ENCODE measurements around the gene C12orf75. TPM values are rescaled to one million over a fixed set of nuclear protein-coding genes. Genes with fewer than 3 reads are reported as not detected.

Gene C12orf75
- total RNA-seq, 1 experiment from 2014 or later: 173 TPM

GRCh38 chr12:105289114-105289904 lies 41.2 kb upstream of the C12orf75 start:
- Histone ChIP-seq H3K4me3 (ENCODE audit: low read depth, low read length) (no peak overlapping the region), H3K9me3 (no peaks in the 10 kb centered on the region), H3K36me3 (ENCODE audit: control insufficient read depth, insufficient read depth, low read length) (no peaks in the 10 kb centered on the region), H3K4me1 (peaks cover 12% of the 10 kb centered on the region), H3K27me3 (replicated peaks; ENCODE audit: control insufficient read depth, insufficient read depth, low read length) (no peaks in the 10 kb centered on the region)
- no peaks in the 10 kb centered on the region for H3K36me3 Mint-ChIP-seq (ENCODE audit: insufficient read depth, unreplicated experiment)
- ChIA-PET POLR2A (no interaction called here), CTCF (no interaction called here)
- H3K4me1 Mint-ChIP-seq (ENCODE audit: low read depth, unreplicated experiment): peaks cover 7% of the 10 kb centered on the region
- no peak for TF ChIP-seq CTCF (IDR thresholded peaks at IDR 0.05; ENCODE audit: insufficient read depth in 1 of 2, low read depth in 1 of 2, low read length in 1 of 2, severe bottlenecking in 1 of 2, unreplicated experiment in 1 of 2)
- intact Hi-C loops (cut with micrococcal nuclease; ENCODE audit: unreplicated experiment): no loop called here
- BruUV-seq (replicated peaks): no TSS peak
- no peak overlapping the region for H3K27ac Mint-ChIP-seq (ENCODE audit: unreplicated experiment)
- H3K9me3 Mint-ChIP-seq (ENCODE audit: unreplicated experiment): no peaks in the 10 kb centered on the region
- no peak overlapping the region for H3K4me3 Mint-ChIP-seq (ENCODE audit: unreplicated experiment)
- no peak for DNase-seq
- no peaks in the 10 kb centered on the region for H3K27me3 Mint-ChIP-seq (ENCODE audit: insufficient read depth, unreplicated experiment)

- H3K4me1 Mint-ChIP-seq (ENCODE audit: low read depth, unreplicated experiment): peaks cover 7% of the 10 kb centered on the region
- no peaks in the 10 kb centered on the region for H3K36me3 Mint-ChIP-seq (ENCODE audit: insufficient read depth, unreplicated experiment)
- no peak overlapping the region for H3K27ac Mint-ChIP-seq (ENCODE audit: unreplicated experiment)
- BruUV-seq (replicated peaks): no TSS peak
- TF ChIP-seq CTCF (IDR thresholded peaks at IDR 0.05; ENCODE audit: insufficient read depth in 1 of 2, low read depth in 1 of 2, low read length in 1 of 2, severe bottlenecking in 1 of 2, unreplicated experiment in 1 of 2): no peak
- Histone ChIP-seq H3K27me3 (replicated peaks; ENCODE audit: control insufficient read depth, insufficient read depth, low read length) (no peaks in the 10 kb centered on the region), H3K4me1 (peaks cover 19% of the 10 kb centered on the region), H3K36me3 (ENCODE audit: control insufficient read depth, insufficient read depth, low read length) (no peaks in the 10 kb centered on the region), H3K4me3 (ENCODE audit: low read depth, low read length) (no peak overlapping the region), H3K9me3 (no peaks in the 10 kb centered on the region)
- H3K27me3 Mint-ChIP-seq (ENCODE audit: insufficient read depth, unreplicated experiment): no peaks in the 10 kb centered on the region
- no peak overlapping the region for H3K4me3 Mint-ChIP-seq (ENCODE audit: unreplicated experiment)
- CTCF ChIA-PET: no interaction called here
- intact Hi-C loops (cut with micrococcal nuclease; ENCODE audit: unreplicated experiment): no loop called here
- peaks cover 9% of the 10 kb centered on the region for H3K9me3 Mint-ChIP-seq (ENCODE audit: unreplicated experiment)
- POLR2A ChIA-PET: no interaction called here
- no peak for DNase-seq
Observed at GRCh38 chr12:105291531-105291930, 39.0 kb upstream of the C12orf75 start.

- no peak for TF ChIP-seq CTCF (IDR thresholded peaks at IDR 0.05; ENCODE audit: insufficient read depth in 1 of 2, low read depth in 1 of 2, low read length in 1 of 2, severe bottlenecking in 1 of 2, unreplicated experiment in 1 of 2)
- peaks cover 12% of the 10 kb centered on the region for H3K4me1 ChIP-seq
- no peaks in the 10 kb centered on the region for H3K9me3 ChIP-seq
- no peak for DNase-seq
- CTCF ChIA-PET: no interaction called here
- Mint-ChIP-seq H3K4me3 (ENCODE audit: unreplicated experiment) (no peak overlapping the region), H3K36me3 (ENCODE audit: insufficient read depth, unreplicated experiment) (peaks cover 4% of the 10 kb centered on the region), H3K27me3 (ENCODE audit: insufficient read depth, unreplicated experiment) (no peaks in the 10 kb centered on the region), H3K9me3 (ENCODE audit: unreplicated experiment) (peaks cover 11% of the 10 kb centered on the region), H3K4me1 (ENCODE audit: low read depth, unreplicated experiment) (peaks cover 7% of the 10 kb centered on the region), H3K27ac (ENCODE audit: unreplicated experiment) (no peak overlapping the region)
- BruUV-seq (replicated peaks): no TSS peak
- intact Hi-C loops (cut with micrococcal nuclease; ENCODE audit: unreplicated experiment): no loop called here
- H3K4me3 ChIP-seq (ENCODE audit: low read depth, low read length): no peak overlapping the region
- no peaks in the 10 kb centered on the region for H3K27me3 ChIP-seq (replicated peaks; ENCODE audit: control insufficient read depth, insufficient read depth, low read length)
- POLR2A ChIA-PET: no interaction called here
- no peaks in the 10 kb centered on the region for H3K36me3 ChIP-seq (ENCODE audit: control insufficient read depth, insufficient read depth, low read length)
Observed at GRCh38 chr12:105292705-105293104, 37.8 kb upstream of the C12orf75 start.
